ENCODE measurements around the gene EME1. TPM values are rescaled to one million over a fixed set of nuclear protein-coding genes. Genes with fewer than 3 reads are reported as not detected.

The EME1 gene
- total and polyA plus RNA-seq, 10 of the 15 experiments (the other 5 are each of a cell fraction or from before 2014, with no cell fraction given), result 13.8 to 40.5 (median 22.0) TPM

- Histone ChIP-seq H3K27ac (ENCODE audit: control insufficient read depth, insufficient read depth) (no peak overlapping the region), H3K27me3 (replicated peaks in 1 of 2; ENCODE audit: control insufficient read depth in 2 of 2, insufficient read depth in 2 of 2, low read length in 1 of 2) (no peaks in the 10 kb centered on the region), H3K9ac (ENCODE audit: control insufficient read depth, insufficient read depth, low read length) (no peak overlapping the region), H3K4me1 (ENCODE audit: control insufficient read depth, insufficient read depth, low read length) (no peaks in the 10 kb centered on the region), H3K9me3 (replicated peaks; ENCODE audit: control insufficient read depth, insufficient read depth, low read length) (no peaks in the 10 kb centered on the region), H3K4me2 (ENCODE audit: control insufficient read depth, insufficient read depth) (no peak overlapping the region), H4K20me1 (ENCODE audit: control insufficient read depth, insufficient read depth) (no peaks in the 10 kb centered on the region), H3K36me3 (ENCODE audit: control insufficient read depth in 2 of 2, insufficient read depth in 2 of 2, low read length in 1 of 2) (peaks cover 23 to 27% of the 10 kb centered on the region in 2 experiments), H3K79me2 (ENCODE audit: control insufficient read depth, insufficient read depth, low read length) (no peaks in the 10 kb centered on the region), H3K4me3 (no peak overlapping the region), H2AFZ (ENCODE audit: control insufficient read depth, low read depth, low read length) (no peak overlapping the region)
- no peak for TF ChIP-seq ZNF217 (IDR thresholded peaks at IDR 0.05)
- TF ChIP-seq MLLT1 (IDR thresholded peaks at IDR 0.05), result no peak
- TF ChIP-seq ATF7 (IDR thresholded peaks at IDR 0.05; ENCODE audit: low read depth), result no peak
- no peak for TF ChIP-seq NFIC (IDR thresholded peaks at IDR 0.05; ENCODE audit: low read depth, low read length)
- TF ChIP-seq SKIL (IDR thresholded peaks at IDR 0.05; ENCODE audit: low read depth, poor library complexity, severe bottlenecking), result no peak
- TF ChIP-seq TCF12 (IDR thresholded peaks at IDR 0.05; ENCODE audit: low read depth, low read length), result no peak
- TF ChIP-seq TAF1 (IDR thresholded peaks at IDR 0.05; ENCODE audit: borderline replicate concordance, low read depth, low read length), result no peak
- TF ChIP-seq, protein P1, sequence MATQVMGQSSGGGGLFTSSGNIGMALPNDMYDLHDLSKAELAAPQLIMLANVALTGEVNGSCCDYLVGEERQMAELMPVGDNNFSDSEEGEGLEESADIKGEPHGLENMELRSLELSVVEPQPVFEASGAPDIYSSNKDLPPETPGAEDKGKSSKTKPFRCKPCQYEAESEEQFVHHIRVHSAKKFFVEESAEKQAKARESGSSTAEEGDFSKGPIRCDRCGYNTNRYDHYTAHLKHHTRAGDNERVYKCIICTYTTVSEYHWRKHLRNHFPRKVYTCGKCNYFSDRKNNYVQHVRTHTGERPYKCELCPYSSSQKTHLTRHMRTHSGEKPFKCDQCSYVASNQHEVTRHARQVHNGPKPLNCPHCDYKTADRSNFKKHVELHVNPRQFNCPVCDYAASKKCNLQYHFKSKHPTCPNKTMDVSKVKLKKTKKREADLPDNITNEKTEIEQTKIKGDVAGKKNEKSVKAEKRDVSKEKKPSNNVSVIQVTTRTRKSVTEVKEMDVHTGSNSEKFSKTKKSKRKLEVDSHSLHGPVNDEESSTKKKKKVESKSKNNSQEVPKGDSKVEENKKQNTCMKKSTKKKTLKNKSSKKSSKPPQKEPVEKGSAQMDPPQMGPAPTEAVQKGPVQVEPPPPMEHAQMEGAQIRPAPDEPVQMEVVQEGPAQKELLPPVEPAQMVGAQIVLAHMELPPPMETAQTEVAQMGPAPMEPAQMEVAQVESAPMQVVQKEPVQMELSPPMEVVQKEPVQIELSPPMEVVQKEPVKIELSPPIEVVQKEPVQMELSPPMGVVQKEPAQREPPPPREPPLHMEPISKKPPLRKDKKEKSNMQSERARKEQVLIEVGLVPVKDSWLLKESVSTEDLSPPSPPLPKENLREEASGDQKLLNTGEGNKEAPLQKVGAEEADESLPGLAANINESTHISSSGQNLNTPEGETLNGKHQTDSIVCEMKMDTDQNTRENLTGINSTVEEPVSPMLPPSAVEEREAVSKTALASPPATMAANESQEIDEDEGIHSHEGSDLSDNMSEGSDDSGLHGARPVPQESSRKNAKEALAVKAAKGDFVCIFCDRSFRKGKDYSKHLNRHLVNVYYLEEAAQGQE (IDR thresholded peaks at IDR 0.05; ENCODE audit: low read depth, low read length), result no peak
- TF ChIP-seq FOXM1 (IDR thresholded peaks at IDR 0.05; ENCODE audit: low read depth, low read length), result no peak
- ChIA-PET POLR2A (interaction anchor here (0.6 to 1.0 kb wide), 3 partner anchors 7 to 44 kb away, joined by 3 to 5 read pairs (median 3); no protein-coding TSS in a partner anchor), RAD21 (ENCODE audit: unreplicated experiment) (no interaction called here), CTCF (interaction anchor here (0.7 to 3.2 kb wide), 3 partner anchors 17 to 828 kb away, joined by 3 to 19 read pairs (median 6); partner anchors contain the start of gene LRRC59), SMC1A (ENCODE audit: uncharacterized antibody, unreplicated experiment) (no interaction called here)
- in situ Hi-C loops (cut with MboI), result no loop called here
- BruUV-seq (replicated peaks), result no TSS peak
- FAIRE-seq (no peak), DNase-seq (ENCODE audit: low read depth, low spot score) (no peak), ATAC-seq (no peak)
- WGBS (ENCODE audit: insufficient coverage, insufficient replicate concordance, low lambda C conversion rate, missing lambda C conversion rate), result 84% methylated on average over 6 of the region's 6 CpGs
- intact Hi-C loops (cut with micrococcal nuclease; ENCODE audit: unreplicated experiment), result no loop called here
Observed at GRCh38 chr17:50379351-50380132, 6.5 kb downstream of the EME1 start.

All from GM12878 (cell line).